ENCODE results near the gene MPP4. TPM values are rescaled to one million over a fixed set of nuclear protein-coding genes. Genes with fewer than 3 reads are reported as not detected.

The MPP4 gene
- total and polyA plus RNA-seq, 9 of the 15 experiments (the other 6 are each of a cell fraction or from before 2014, with no cell fraction given) = 0.03 to 0.08 TPM; not detected in 7

GRCh38 chr2:201642579-201643215, 55.7 kb downstream of the MPP4 start (continued):
- TF ChIP-seq ATF3 (IDR thresholded peaks at IDR 0.05) (no peak), ATF3 (CRISPR knock-in tag; conservative IDR thresholded peaks at IDR 0.05) (no peak), PHF20 (IDR thresholded peaks at IDR 0.05; ENCODE audit: partially characterized antibody) (peak; percentile 89), CSDE1 (IDR thresholded peaks at IDR 0.05) (peak in 1 of 2 experiments; percentile 47; a peak in 1 of 4 replicates), SIN3A (IDR thresholded peaks at IDR 0.05; ENCODE audit: borderline replicate concordance in 2 of 2, control insufficient read depth in 1 of 2, low read depth in 2 of 2, low read length in 2 of 2) (peak in 1 of 2 experiments; percentile 79; a peak in 1 of 4 replicates), EHMT2 (IDR thresholded peaks at IDR 0.05) (no peak), CREB3L1 (IDR thresholded peaks at IDR 0.05; ENCODE audit: borderline replicate concordance, low read depth) (peak; percentile 40; the same call in 1 of the 2 replicates), ZNF12 (CRISPR knock-in tag; IDR thresholded peaks at IDR 0.05) (peak; percentile 74; the same call in 1 of the 2 replicates), RBFOX2 (IDR thresholded peaks at IDR 0.05; ENCODE audit: low read depth, low read length) (peak; percentile 86), TCF7 (IDR thresholded peaks at IDR 0.05; ENCODE audit: borderline replicate concordance) (no peak), TAF15 (IDR thresholded peaks at IDR 0.05; ENCODE audit: low read depth, low read length) (no peak), GATA2 (CRISPR knock-in tag; IDR thresholded peaks at IDR 0.05) (no peak), OTX1 (CRISPR knock-in tag; IDR thresholded peaks at IDR 0.05) (no peak), ZNF217 (CRISPR knock-in tag; IDR thresholded peaks at IDR 0.05) (no peak), PURB (CRISPR knock-in tag; IDR thresholded peaks at IDR 0.05; ENCODE audit: low read depth) (no peak), E2F1 (CRISPR knock-in tag; IDR thresholded peaks at IDR 0.05) (no peak), ESRRA (IDR thresholded peaks at IDR 0.05; ENCODE audit: borderline replicate concordance, low read depth) (peak; percentile 47; the same call in 1 of the 2 replicates), ZNF324 (CRISPR knock-in tag; IDR thresholded peaks at IDR 0.05) (no peak), STAT5B (CRISPR knock-in tag; IDR thresholded peaks at IDR 0.05) (no peak), POLR2G (IDR thresholded peaks at IDR 0.05; ENCODE audit: low read depth, low read length) (peak; percentile 86), ZBTB33 (CRISPR knock-in tag; IDR thresholded peaks at IDR 0.05) (no peak), ZNF316 (IDR thresholded peaks at IDR 0.05) (no peak), POLR2A (conservative IDR thresholded peaks at IDR 0.05) (peak; percentile 77), TSC22D4 (tag; IDR thresholded peaks at IDR 0.05) (no peak)

All from K562 (cell line).